H1 (cell line): ENCODE data around the gene ZNF750. TPM values are rescaled to one million over a fixed set of nuclear protein-coding genes. Genes with fewer than 3 reads are reported as not detected.

ENCODE experiments used
- CTCF ChIA-PET: fragments of 300-600 bp; sonication (Branson Sonifier 250); formaldehyde crosslinking; loops from one replicate; lab custom pipeline; 2021; ENCODE audit not compliant: partially characterized antibody; lab: Charles Lee
- POLR2A ChIA-PET: fragments of 300-600 bp; sonication (Branson Sonifier 250); formaldehyde crosslinking; loops from one replicate; lab custom pipeline; 2021; ENCODE audit warnings: inconsistent platforms; ENCODE audit not compliant: partially characterized antibody; lab: Charles Lee
- DNase-seq, 2 experiments: peaks; one replicate each; pipeline versions ENCODE4 v3.0.0 to v3.0.0-alpha.2; 2010 to 2022; ENCODE audit warnings: low spot score in 2 of 2, low read depth in 1 of 2, mixed read lengths in 1 of 2
- FAIRE-seq: peaks from 2 replicates; lab custom pipeline; 2011; peaks lifted over from hg19 to GRCh38; lab: Jason Lieb, UNC
- H2AFZ ChIP-seq: 2 replicates; pipeline ENCODE4 v1.8.1; 2012; ENCODE audit warnings: low read length, inconsistent platforms
- H2AK5ac ChIP-seq: 2 replicates; pipeline ENCODE4 v1.6.1; 2013; ENCODE audit warnings: low read depth, low read length
- H2BK120ac ChIP-seq: replicated peaks from 2 replicates; pipeline ENCODE3; 2013; ENCODE audit warnings: low read depth, low read length, inconsistent platforms
- H2BK12ac ChIP-seq: 2 replicates; pipeline ENCODE4 v1.6.1; 2013; ENCODE audit warnings: low read depth, low read length
- H2BK15ac ChIP-seq: 2 replicates; pipeline ENCODE4 v1.6.1; 2013; ENCODE audit warnings: low read length
- H2BK20ac ChIP-seq: 2 replicates; pipeline ENCODE4 v1.6.1; 2013; ENCODE audit warnings: low read length
- H2BK5ac ChIP-seq: 2 replicates; pipeline ENCODE4 v1.6.1; 2013; ENCODE audit warnings: low read depth, low read length
- H3K14ac ChIP-seq: 2 replicates; pipeline ENCODE4 v1.6.1; 2013; ENCODE audit warnings: inconsistent platforms; ENCODE audit not compliant: insufficient read length
- H3K18ac ChIP-seq: 2 replicates; pipeline ENCODE4 v1.6.1; 2013; ENCODE audit warnings: low read length; ENCODE audit errors: extremely low read depth
- H3K23ac ChIP-seq: 2 replicates; pipeline ENCODE4 v1.6.1; 2013; ENCODE audit warnings: inconsistent platforms; ENCODE audit not compliant: insufficient read length
- H3K23me2 ChIP-seq: 2 replicates; pipeline ENCODE4 v1.6.1; 2013; ENCODE audit warnings: low read depth, low read length
- H3K27ac ChIP-seq: 2 replicates; pipeline ENCODE4 v1.6.1; 2011; ENCODE audit warnings: low read depth, low read length, inconsistent platforms
- H3K27me3 ChIP-seq, 4 experiments: replicated peaks in 1 of 4; 1 replicate in 1 of 4; 2 replicates in 3 of 4; pipeline versions ENCODE4 v1.6.1 to v1.8.1; 2011 to 2013; ENCODE audit warnings: low read length in 3 of 4, mild to moderate bottlenecking in 3 of 4, inconsistent platforms in 2 of 4, mixed read lengths in 2 of 4, moderate library complexity in 1 of 4; ENCODE audit not compliant: control insufficient read depth in 3 of 4, insufficient read depth in 3 of 4; ENCODE audit errors: extremely low read depth in 1 of 4
- H3K36me3 ChIP-seq, 4 experiments: 2 replicates each; pipeline versions ENCODE4 v1.6.1 to v1.8.1; 2011 to 2013; ENCODE audit warnings: mild to moderate bottlenecking in 4 of 4, low read length in 3 of 4, moderate library complexity in 2 of 4, control low read depth in 1 of 4, inconsistent platforms in 1 of 4; ENCODE audit not compliant: insufficient read depth in 4 of 4, control insufficient read depth in 2 of 4
- H3K4ac ChIP-seq: replicated peaks from 2 replicates; pipeline ENCODE3; 2013; ENCODE audit warnings: low read length, low read depth, mixed read lengths, inconsistent platforms; ENCODE audit not compliant: insufficient read length
- H3K4me1 ChIP-seq, 4 experiments: replicated peaks in 1 of 4; 1 replicate in 1 of 4; 2 replicates in 3 of 4; pipeline versions ENCODE4 v1.6.1 to v1.8.1; 2011 to 2013; ENCODE audit warnings: low read length in 3 of 4, inconsistent platforms in 2 of 4, mixed read lengths in 1 of 4; ENCODE audit not compliant: insufficient read depth in 4 of 4, control insufficient read depth in 3 of 4
- H3K4me2 ChIP-seq, 2 experiments: 2 replicates each; pipeline versions ENCODE4 v1.6.1 to v1.8.1; 2011 to 2013; ENCODE audit warnings: low read depth in 2 of 2, low read length in 2 of 2, control low read depth in 1 of 2, inconsistent platforms in 1 of 2, mild to moderate bottlenecking in 1 of 2; ENCODE audit not compliant: insufficient read depth in 1 of 2
- H3K4me3 ChIP-seq, 4 experiments: fragments of 200-600, 300-600 bp in 1 of 4; sonication (generic), shearing (Covaris generic), sonication (Bioruptor Twin) in 1 of 4; 2 replicates each; pipeline versions ENCODE4 v1.5.1 to v1.8.1; 2011 to 2016; ENCODE audit warnings: low read length in 4 of 4, low read depth in 3 of 4, control low read depth in 2 of 4, inconsistent platforms in 2 of 4, mild to moderate bottlenecking in 2 of 4, mixed read lengths in 1 of 4, moderate library complexity in 1 of 4; ENCODE audit not compliant: insufficient read depth in 2 of 4; ENCODE audit errors: extremely low read depth in 1 of 4
- H3K56ac ChIP-seq: replicated peaks from 2 replicates; pipeline ENCODE3; 2013; ENCODE audit warnings: low read depth, mild to moderate bottlenecking, mixed read lengths, low read length, inconsistent platforms; ENCODE audit not compliant: insufficient read length
- H3K79me1 ChIP-seq: 2 replicates; pipeline ENCODE4 v1.6.1; 2013; ENCODE audit warnings: low read depth, low read length, control low read depth
- H3K79me2 ChIP-seq, 2 experiments: 2 replicates each; pipeline versions ENCODE4 v1.6.1 to v1.8.1; 2012 to 2013; ENCODE audit warnings: low read length in 2 of 2, mild to moderate bottlenecking in 2 of 2, inconsistent platforms in 1 of 2; ENCODE audit not compliant: insufficient read depth in 2 of 2, control insufficient read depth in 1 of 2
- H3K9ac ChIP-seq, 4 experiments: replicated peaks in 1 of 4; 1 replicate in 1 of 4; 2 replicates in 3 of 4; pipeline versions ENCODE4 v1.6.1 to v1.8.1; 2011 to 2013; ENCODE audit warnings: low read depth in 3 of 4, low read length in 3 of 4, control low read depth in 2 of 4, mild to moderate bottlenecking in 2 of 4, moderate library complexity in 2 of 4, inconsistent platforms in 1 of 4; ENCODE audit errors: extremely low read depth in 1 of 4
- H3K9me3 ChIP-seq, 2 experiments: 2 replicates each; pipeline versions ENCODE4 v1.6.1 to v1.8.1; 2012 to 2013; ENCODE audit warnings: mild to moderate bottlenecking in 2 of 2, moderate library complexity in 2 of 2, control low read depth in 1 of 2, inconsistent platforms in 1 of 2, low read depth in 1 of 2, low read length in 1 of 2, mixed read lengths in 1 of 2; ENCODE audit not compliant: insufficient read depth in 2 of 2
- H4K20me1 ChIP-seq, 2 experiments: replicated peaks in 1 of 2; 2 replicates each; pipeline versions ENCODE3 to v1.8.1; 2011 to 2013; ENCODE audit warnings: inconsistent platforms in 2 of 2, low read length in 2 of 2, mild to moderate bottlenecking in 1 of 2; ENCODE audit not compliant: insufficient read depth in 2 of 2, control insufficient read depth in 1 of 2
- H4K5ac ChIP-seq: 2 replicates; pipeline ENCODE4 v1.6.1; 2013; ENCODE audit warnings: low read length, low read depth, mixed read lengths, inconsistent platforms; ENCODE audit not compliant: insufficient read length
- H4K8ac ChIP-seq: 2 replicates; pipeline ENCODE4 v1.8.0; 2013; ENCODE audit warnings: mild to moderate bottlenecking, moderate library complexity, low read length, inconsistent platforms; ENCODE audit not compliant: insufficient read depth; ENCODE audit errors: extremely low read depth
- H4K91ac ChIP-seq: replicated peaks from 2 replicates; pipeline ENCODE3; 2013; ENCODE audit warnings: low read length, mixed read lengths, inconsistent platforms; ENCODE audit not compliant: insufficient read length
- CBX8 ChIP-seq: fragments of 300-800, 300-1000 bp; sonication (generic); IDR thresholded peaks from 2 replicates; pipeline ENCODE4 v1.7.1; 2016; ENCODE audit warnings: low read depth, low read length, borderline replicate concordance
- CEBPB ChIP-seq: IDR thresholded peaks from 2 replicates; pipeline ENCODE4 v1.6.1; 2012; ENCODE audit warnings: low read depth, low read length
- EP300 ChIP-seq, 2 experiments: IDR thresholded peaks; 1 replicate in 1 of 2; 2 replicates in 1 of 2; pipeline ENCODE4 v1.6.1; 2011 to 2012; ENCODE audit warnings: low read depth in 2 of 2, low read length in 2 of 2, mild to moderate bottlenecking in 2 of 2, borderline replicate concordance in 1 of 2, inconsistent platforms in 1 of 2, moderate library complexity in 1 of 2
- GABPA ChIP-seq: IDR thresholded peaks from 2 replicates; pipeline ENCODE4 v1.6.1; 2011; ENCODE audit warnings: mild to moderate bottlenecking, low read length, moderate library complexity, borderline replicate concordance; ENCODE audit not compliant: insufficient read depth
- JUND ChIP-seq: IDR thresholded peaks from 2 replicates; pipeline ENCODE4 v1.6.1; 2011; ENCODE audit warnings: mild to moderate bottlenecking, improper control_type of control experiment, low read length
- KDM5A ChIP-seq: fragments of 200-600 bp; IDR thresholded peaks from 2 replicates; pipeline ENCODE4 v1.7.1; 2012; ENCODE audit warnings: mild to moderate bottlenecking, low read length, inconsistent platforms, mixed read lengths
- POLR2AphosphoS5 ChIP-seq: IDR thresholded peaks from 2 replicates; pipeline ENCODE4 v1.6.1; 2011; ENCODE audit warnings: low read depth, low read length
- RXRA ChIP-seq: IDR thresholded peaks from 2 replicates; pipeline ENCODE4 v1.6.1; 2011; ENCODE audit warnings: low read depth, mild to moderate bottlenecking, low read length, moderate library complexity; ENCODE audit not compliant: insufficient read depth
- SAP30 ChIP-seq: fragments of 300-600 bp; sonication (generic); IDR thresholded peaks from 2 replicates; pipeline ENCODE4 v1.7.1; 2012; ENCODE audit warnings: low read length, moderate library complexity, mild to moderate bottlenecking, inconsistent platforms; ENCODE audit not compliant: insufficient read depth, insufficient replicate concordance
- SIX5 ChIP-seq: IDR thresholded peaks from 2 replicates; pipeline ENCODE4 v1.6.1; 2011; ENCODE audit warnings: mild to moderate bottlenecking, low read depth, low read length
- TEAD4 ChIP-seq: IDR thresholded peaks from 2 replicates; pipeline ENCODE4 v1.6.1; 2012; ENCODE audit warnings: low read depth, low read length, inconsistent platforms, mixed read lengths
- WGBS, 2 experiments: shearing (Covaris generic) in 1 of 2; methylation state at CpG; one replicate each; pipeline versions ENCODE4 v1.1.6 to v1.1.7; 2013 to 2015; ENCODE audit warnings: low lambda C conversion rate in 2 of 2, mixed read lengths in 2 of 2, inconsistent platforms in 1 of 2, low coverage in 1 of 2, missing lambda C conversion rate in 1 of 2; ENCODE audit not compliant: insufficient replicate concordance in 2 of 2, insufficient coverage in 1 of 2, insufficient read length in 1 of 2; ENCODE audit errors: extremely low coverage in 1 of 2, missing lambda C conversion rate in 1 of 2; 5-methylcytosine and 5-hydroxymethylcytosine counted together
- polyA plus RNA-seq, 7 experiments: library from polyadenylated mRNA; depleted of rRNA in 3 of 7; stranded (reverse) in 5 of 7; unstranded in 2 of 7; fragments of >200 nt in 5 of 7; fragments of 200-250 nt in 2 of 7; gene quantifications; 1 replicate in 5 of 7; 2 replicates in 1 of 7; 4 replicates in 1 of 7; pipeline versions ENCODE4 v1.2.1 to v1.2.3, GENCODE V29; 2011 to 2013; ENCODE audit warnings: missing spikeins in 2 of 7, mixed read lengths in 2 of 7
- total RNA-seq: library from RNA; stranded (reverse); fragmentation: NEBNext Ultra II Directional; extraction: Animal tissue kit (Norgen Biotek cat#: 25700); gene quantifications from 2 replicates; pipeline ENCODE4 v1.2.1, GENCODE V29; 2021
- TF ChIP-seq, protein P1 (sequence below): IDR thresholded peaks from 2 replicates; pipeline ENCODE4 v1.6.1; 2012; ENCODE audit warnings: low read length, inconsistent platforms

ZNF750 gene
- total and polyA plus RNA-seq, 2 of the 8 experiments (the other 6 are each of a cell fraction or from before 2014, with no cell fraction given): not detected

DNA sequence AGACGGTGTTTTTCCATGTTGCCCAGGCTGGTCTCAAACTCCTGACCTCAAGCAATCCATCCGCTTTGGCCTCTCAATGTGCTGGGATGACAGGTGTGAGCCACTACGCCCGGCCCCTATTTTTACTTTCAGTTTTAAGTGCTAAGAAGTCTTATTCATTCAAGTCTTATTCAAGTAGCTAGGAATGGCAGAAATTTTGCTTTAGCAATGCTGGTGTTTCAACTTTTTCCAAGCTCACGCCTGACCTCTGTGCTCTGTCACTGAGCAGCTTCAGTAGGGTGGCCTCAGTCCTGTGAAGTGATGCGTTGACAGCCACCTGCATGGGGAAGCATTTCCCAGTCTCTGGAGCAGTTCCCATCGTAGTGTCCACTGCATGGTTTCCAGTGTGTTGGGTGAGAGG is 12.9 kb downstream of the ZNF750 start:
- no peak overlapping the region for H3K4me3 ChIP-seq
- H2BK12ac ChIP-seq: no peak overlapping the region
- H3K27ac ChIP-seq: no peak overlapping the region
- no peak overlapping the region for H3K56ac ChIP-seq
- no peak overlapping the region for H4K8ac ChIP-seq
- H3K36me3 ChIP-seq: peaks cover 2 to 22% (median 19%) of the 10 kb centered on the region in 4 experiments; a peak in 6 of 8 replicates
- no peak overlapping the region for H2BK5ac ChIP-seq
- no peak overlapping the region for H3K4ac ChIP-seq
- no peak overlapping the region for H4K5ac ChIP-seq
- 98% methylated on average over 7 of the region's 7 CpGs; no CpG with 5 or more reads in 1 of the 2 experiments for WGBS, 2 experiments
- H3K79me1 ChIP-seq: peaks cover 12% of the 10 kb centered on the region
- no peaks in the 10 kb centered on the region for H3K27me3 ChIP-seq
- H4K20me1 ChIP-seq: peaks cover 5 to 15% of the 10 kb centered on the region in 2 experiments
- DNase-seq (no peak), FAIRE-seq (no peak)
- no peak overlapping the region for H4K91ac ChIP-seq
- peaks cover 0 to 15% of the 10 kb centered on the region in 2 experiments; a peak in 1 of 4 replicates for H3K79me2 ChIP-seq
- POLR2A ChIA-PET: no interaction called here
- no peak overlapping the region for H2BK20ac ChIP-seq
- no peak overlapping the region for H2BK120ac ChIP-seq
- H2BK15ac ChIP-seq: no peak overlapping the region
- H3K18ac ChIP-seq: peak overlapping the region; percentile 1; the same call in 1 of the 2 replicates
- no peak overlapping the region for H3K4me2 ChIP-seq
- no peaks in the 10 kb centered on the region for H3K9me3 ChIP-seq
- no peaks in the 10 kb centered on the region for H3K23me2 ChIP-seq
- no peak overlapping the region for H3K14ac ChIP-seq
- H3K9ac ChIP-seq: no peak overlapping the region
- no peak overlapping the region for H2AK5ac ChIP-seq
- H3K23ac ChIP-seq: no peak overlapping the region
- CTCF ChIA-PET: interaction anchor here (3.2 kb wide), 1 partner anchor 91 kb away, joined by 9 read pairs; no protein-coding TSS in a partner anchor
- peaks cover 0 to 2% (median 0%) of the 10 kb centered on the region in 4 experiments; a peak in 3 of 7 replicates for H3K4me1 ChIP-seq
- no peak overlapping the region for H2AFZ ChIP-seq
- TF ChIP-seq CBX8: no peak
- no peak for TF ChIP-seq SAP30
- TF ChIP-seq SIX5: no peak
- TF ChIP-seq, protein P1, sequence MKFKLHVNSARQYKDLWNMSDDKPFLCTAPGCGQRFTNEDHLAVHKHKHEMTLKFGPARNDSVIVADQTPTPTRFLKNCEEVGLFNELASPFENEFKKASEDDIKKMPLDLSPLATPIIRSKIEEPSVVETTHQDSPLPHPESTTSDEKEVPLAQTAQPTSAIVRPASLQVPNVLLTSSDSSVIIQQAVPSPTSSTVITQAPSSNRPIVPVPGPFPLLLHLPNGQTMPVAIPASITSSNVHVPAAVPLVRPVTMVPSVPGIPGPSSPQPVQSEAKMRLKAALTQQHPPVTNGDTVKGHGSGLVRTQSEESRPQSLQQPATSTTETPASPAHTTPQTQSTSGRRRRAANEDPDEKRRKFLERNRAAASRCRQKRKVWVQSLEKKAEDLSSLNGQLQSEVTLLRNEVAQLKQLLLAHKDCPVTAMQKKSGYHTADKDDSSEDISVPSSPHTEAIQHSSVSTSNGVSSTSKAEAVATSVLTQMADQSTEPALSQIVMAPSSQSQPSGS: no peak
- no peak for TF ChIP-seq POLR2AphosphoS5
- TF ChIP-seq RXRA: no peak
- TF ChIP-seq JUND: no peak
- TF ChIP-seq KDM5A: no peak
- no peak for TF ChIP-seq TEAD4
- TF ChIP-seq GABPA: no peak
- no peak for TF ChIP-seq CEBPB
- TF ChIP-seq EP300 (IDR thresholded peaks at IDR 0.05; ENCODE audit: borderline replicate concordance in 1 of 2, low read depth in 2 of 2, low read length in 2 of 2): no peak
